ENCODE results near the gene SHC4. TPM values are rescaled to one million over a fixed set of nuclear protein-coding genes. Genes with fewer than 3 reads are reported as not detected.

Gene SHC4
- total RNA-seq, 1 donor from 2014 or later, result 1.6 TPM

Other genes with a start within 250 kb of the SHC4 start
- gene CEP152, start 152.8 kb downstream of the SHC4 start, total RNA-seq, result 21.4 and 25.0 TPM in 2 replicates
- gene EID1, start 85.8 kb downstream of the SHC4 start, total RNA-seq, result 83.5 and 88.1 TPM in 2 replicates
- gene SECISBP2L, start 82.5 kb upstream of the SHC4 start, total RNA-seq, result 40.1 and 42.3 TPM in 2 replicates
- 64.6 and 65.9 TPM in 2 replicates for gene COPS2, start 191.7 kb upstream of the SHC4 start, total RNA-seq
- 28.1 and 31.8 TPM in 2 replicates for gene GALK2, start 206.3 kb upstream of the SHC4 start, total RNA-seq

Data from T-helper 1 cell treated with Interleukin-12 subunit alpha and Interleukin-12 subunit beta and Interleukin-4 antibody, amounts not matched to agents 30 ng/mL and 1 ng/mL, for 36 hours (primary cell).